GM12864 (cell line): Measurements from ENCODE around the gene YEATS4.

Experiments
- DNase-seq: peaks from one replicate; pipeline ENCODE4 v3.0.0-alpha.2; 2011; ENCODE audit warnings: low read depth
- H3K4me3 ChIP-seq: 2 replicates; pipeline ENCODE4 v1.5.1; 2011; ENCODE audit warnings: mild to moderate bottlenecking, low read depth, low read length, control low read depth
- CTCF ChIP-seq: IDR thresholded peaks from 2 replicates; pipeline ENCODE4 v1.5.1; 2011; ENCODE audit warnings: low read depth, mild to moderate bottlenecking, moderate library complexity, low read length, control low read depth, inconsistent platforms; ENCODE audit errors: missing control alignments

Gene YEATS4

GRCh38 chr12:69389831-69390230, 30.3 kb downstream of the YEATS4 start:
- TF ChIP-seq CTCF: no peak
- H3K4me3 ChIP-seq: no peak overlapping the region
- DNase-seq: no peak

- no peak overlapping the region for H3K4me3 ChIP-seq
- DNase-seq: no peak
- TF ChIP-seq CTCF: no peak
Measured at GRCh38 chr12:69392179-69392928, 32.8 kb downstream of the YEATS4 start.

- no peak for TF ChIP-seq CTCF
- no peak for DNase-seq
Measured at GRCh38 chr12:69396041-69396440, 36.5 kb downstream of the YEATS4 start.

GRCh38 chr12:69396963-69397362, 37.4 kb downstream of the YEATS4 start:
- no peak for TF ChIP-seq CTCF
- H3K4me3 ChIP-seq: no peak overlapping the region
- no peak for DNase-seq

More at GRCh38 chr12:69396041-69396440, 36.5 kb downstream of the YEATS4 start:
- H3K4me3 ChIP-seq: no peak overlapping the region

GRCh38 chr12:69397978-69398377, 38.4 kb downstream of the YEATS4 start:
- TF ChIP-seq CTCF: no peak
- no peak for DNase-seq
- no peak overlapping the region for H3K4me3 ChIP-seq

- TF ChIP-seq CTCF: no peak
- H3K4me3 ChIP-seq: no peak overlapping the region
- no peak for DNase-seq
Measured at GRCh38 chr12:69401940-69402339, 42.4 kb downstream of the YEATS4 start.
